Omental fat pad (tissue), 4 donors: Measurements from ENCODE around the gene GNA15. TPM values are rescaled to one million over a fixed set of nuclear protein-coding genes. Genes with fewer than 3 reads are reported as not detected.
"Not testable (repeated sequence)": the region's sequence is repeated elsewhere in the genome, so short reads cannot be mapped to it uniquely, and the experiment has no call there.

Experiments
- ATAC-seq: fragments of 150-250 bp; one replicate; pipeline ENCODE4 v1.9.1; 2016; ENCODE audit warnings: mild to moderate bottlenecking, moderate library complexity; ENCODE audit not compliant: low FRiP score
- DNase-seq: peaks from one replicate; pipeline ENCODE4 v3.0.0-alpha.2; 2019; ENCODE audit warnings: low spot score
- total RNA-seq, 4 donors: library from RNA; depleted of rRNA; stranded (reverse); fragments of >200 nt; gene quantifications; one replicate each; pipeline ENCODE4 v1.1.0, GENCODE V29; 2016
- TF ChIP-seq, protein P1 (sequence below), 3 donors: fragments of 450-650 bp; IDR thresholded peaks; one replicate each; pipeline ENCODE4 v1.5.1; 2016 to 2017; ENCODE audit warnings: antibody characterized with exemption in 3 of 3, mild to moderate bottlenecking in 3 of 3, moderate library complexity in 2 of 3

The GNA15 gene
- 10 to 100 TPM; 10.2 to 33.7 (median 10.8) TPM for total RNA-seq

DNA sequence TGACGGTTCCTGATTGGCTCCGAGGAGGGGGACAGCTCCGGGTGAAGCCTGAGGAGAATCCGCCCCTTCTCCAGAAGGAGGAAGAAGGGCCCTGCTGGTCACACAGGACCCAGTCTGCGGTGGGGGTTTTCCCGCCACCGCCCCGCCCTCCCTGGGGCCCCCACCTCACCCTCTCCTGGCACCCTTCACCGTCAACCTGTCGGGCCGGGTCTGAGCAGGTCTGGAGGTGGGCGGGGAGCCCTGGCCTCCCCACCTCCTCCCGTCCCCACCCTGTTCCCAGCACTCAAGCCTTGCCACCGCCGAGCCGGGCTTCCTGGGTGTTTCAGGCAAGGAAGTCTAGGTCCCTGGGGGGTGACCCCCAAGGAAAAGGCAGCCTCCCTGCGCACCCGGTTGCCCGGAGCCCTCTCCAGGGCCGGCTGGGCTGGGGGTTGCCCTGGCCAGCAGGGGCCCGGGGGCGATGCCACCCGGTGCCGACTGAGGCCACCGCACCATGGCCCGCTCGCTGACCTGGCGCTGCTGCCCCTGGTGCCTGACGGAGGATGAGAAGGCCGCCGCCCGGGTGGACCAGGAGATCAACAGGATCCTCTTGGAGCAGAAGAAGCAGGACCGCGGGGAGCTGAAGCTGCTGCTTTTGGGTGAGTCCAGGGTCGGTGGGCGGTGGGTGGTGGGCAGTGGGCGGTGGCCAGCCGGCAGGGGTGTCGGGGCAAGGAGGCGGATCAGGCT is at the start of gene GNA15:
Gene GNA15 (plus strand): TSS at position 73 of the 723 bp plus-strand sequence. CDS start 418 bp downstream, at position 491.
- TF ChIP-seq, protein P1, sequence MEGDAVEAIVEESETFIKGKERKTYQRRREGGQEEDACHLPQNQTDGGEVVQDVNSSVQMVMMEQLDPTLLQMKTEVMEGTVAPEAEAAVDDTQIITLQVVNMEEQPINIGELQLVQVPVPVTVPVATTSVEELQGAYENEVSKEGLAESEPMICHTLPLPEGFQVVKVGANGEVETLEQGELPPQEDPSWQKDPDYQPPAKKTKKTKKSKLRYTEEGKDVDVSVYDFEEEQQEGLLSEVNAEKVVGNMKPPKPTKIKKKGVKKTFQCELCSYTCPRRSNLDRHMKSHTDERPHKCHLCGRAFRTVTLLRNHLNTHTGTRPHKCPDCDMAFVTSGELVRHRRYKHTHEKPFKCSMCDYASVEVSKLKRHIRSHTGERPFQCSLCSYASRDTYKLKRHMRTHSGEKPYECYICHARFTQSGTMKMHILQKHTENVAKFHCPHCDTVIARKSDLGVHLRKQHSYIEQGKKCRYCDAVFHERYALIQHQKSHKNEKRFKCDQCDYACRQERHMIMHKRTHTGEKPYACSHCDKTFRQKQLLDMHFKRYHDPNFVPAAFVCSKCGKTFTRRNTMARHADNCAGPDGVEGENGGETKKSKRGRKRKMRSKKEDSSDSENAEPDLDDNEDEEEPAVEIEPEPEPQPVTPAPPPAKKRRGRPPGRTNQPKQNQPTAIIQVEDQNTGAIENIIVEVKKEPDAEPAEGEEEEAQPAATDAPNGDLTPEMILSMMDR (IDR thresholded peaks at IDR 0.05): no peak
- ATAC-seq (no peak), DNase-seq (no peak)

DNA sequence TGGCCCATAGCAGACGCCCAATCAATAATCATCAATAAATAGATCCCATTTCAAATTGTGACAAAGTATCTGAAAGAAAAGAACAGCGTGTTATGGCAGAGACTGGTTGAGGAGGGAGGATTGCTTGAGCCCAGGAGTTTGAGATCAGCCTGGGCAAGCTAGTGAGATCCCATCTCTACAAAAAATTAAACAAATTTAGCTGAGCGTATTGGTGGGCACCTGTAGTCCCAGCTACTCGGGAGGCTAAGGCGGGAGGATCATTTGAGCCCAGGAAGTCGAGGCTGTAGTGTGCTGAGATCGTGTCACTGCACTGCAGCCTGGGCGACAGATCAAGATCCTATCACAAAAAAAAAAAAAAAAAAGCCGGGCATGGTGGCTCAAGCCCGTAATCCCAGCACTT is 48.1 kb upstream of the GNA15 start:
- TF ChIP-seq, protein P1 (IDR thresholded peaks at IDR 0.05): no peak

DNA sequence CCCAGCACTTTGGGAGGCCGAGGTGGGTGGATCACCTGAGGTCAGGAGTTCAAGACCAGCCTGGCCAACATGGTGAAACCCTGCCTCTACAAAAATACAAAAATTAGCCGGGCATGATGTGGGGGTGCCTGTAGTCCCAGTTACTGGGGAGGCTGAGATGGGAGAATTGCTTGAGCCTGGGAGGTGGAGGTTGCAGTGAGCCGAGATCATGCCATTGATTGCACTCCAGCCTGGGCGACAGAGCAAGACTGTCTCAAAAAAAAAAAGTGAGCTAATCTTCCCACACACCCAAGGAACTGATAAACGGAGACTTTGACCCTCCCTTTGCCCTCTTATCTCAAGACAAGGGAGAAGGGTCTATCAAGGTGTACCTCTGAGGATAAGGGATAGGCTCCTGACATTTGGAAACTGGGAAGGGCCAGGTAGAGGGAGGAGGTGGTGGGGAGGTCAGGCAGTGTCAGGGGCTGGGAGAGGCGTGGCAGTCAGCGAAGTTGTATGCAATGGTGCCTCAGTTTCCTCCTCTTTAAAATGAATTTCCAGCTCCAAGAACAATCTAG is 46.5 kb upstream of the GNA15 start:
- ATAC-seq, DNase-seq: not testable (repeated sequence)

More for the DNA sequence above, 48.1 kb upstream of the GNA15 start:
- no peak for DNase-seq
- no peak for ATAC-seq

- no peak for DNase-seq
- TF ChIP-seq, protein P1 (IDR thresholded peaks at IDR 0.05): no peak
- peak; percentile 9 for ATAC-seq
Measured at GRCh38 chr19:3094601-3095440, 41.0 kb upstream of the GNA15 start.

- ATAC-seq (no peak), DNase-seq (no peak)
- TF ChIP-seq, protein P1 (IDR thresholded peaks at IDR 0.05): no peak
Measured at GRCh38 chr19:3095441-3096191, 40.2 kb upstream of the GNA15 start.

- DNase-seq (no peak), ATAC-seq (no peak)
- TF ChIP-seq, protein P1 (IDR thresholded peaks at IDR 0.05): no peak
Measured at GRCh38 chr19:3096267-3096901, 39.4 kb upstream of the GNA15 start.
